ENCODE measurements around the gene FIG4. TPM values are rescaled to one million over a fixed set of nuclear protein-coding genes. Genes with fewer than 3 reads are reported as not detected.

FIG4 gene
- total and polyA plus RNA-seq, 8 donors, result 4.0 to 10.8 (median 6.1) TPM

DNA sequence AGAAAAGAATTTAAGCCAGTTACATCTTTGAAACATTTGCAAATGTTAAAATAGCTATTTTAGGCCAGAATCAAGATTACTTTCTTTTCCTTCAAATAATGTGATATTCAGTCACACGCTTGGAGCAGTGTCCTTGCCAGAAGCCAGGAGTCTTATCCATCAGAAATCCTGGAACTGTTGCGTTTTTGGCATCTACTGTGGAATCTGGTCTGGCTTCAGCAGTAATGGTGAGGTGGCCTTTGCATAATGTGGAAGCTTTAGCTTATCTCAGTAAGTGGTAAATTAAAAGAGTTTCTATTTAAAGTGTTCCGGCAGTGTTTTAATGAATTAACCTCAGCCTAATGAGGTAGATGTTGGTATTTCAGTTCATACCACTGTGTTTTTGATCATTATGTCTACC, 97.6 kb downstream of the FIG4 start:
- Histone ChIP-seq H3K4me1 (peaks cover 0 to 7% (median 3%) of the 10 kb centered on the region in 3 donors), H3K9me3 (no peaks in the 10 kb centered on the region), H3K36me3 (no peaks in the 10 kb centered on the region), H3K4me3 (no peak overlapping the region), H3K27ac (no peak overlapping the region), H3K27me3 (no peaks in the 10 kb centered on the region)
- no peak for ATAC-seq
- DNase-seq, result no peak
- intact Hi-C loops (cut with DNase I), result no loop called here
- TF ChIP-seq CTCF (IDR thresholded peaks at IDR 0.05), result no peak
- 64 to 76% methylated on average over 3 of the region's 3 CpGs for WGBS, 2 donors
- FAIRE-seq, result no peak

GRCh38 chr6:109790131-109790530, 99.0 kb downstream of the FIG4 start:
- TF ChIP-seq CTCF (IDR thresholded peaks at IDR 0.05), result no peak
- intact Hi-C loops (cut with DNase I), result no loop called here
- WGBS, 2 donors, result 18 to 23% methylated on average over 1 of the region's 1 CpG
- ATAC-seq, result peak in 1 of 4 donors; percentile 47
- no peak for FAIRE-seq
- no peak overlapping the region for H3K4me3 ChIP-seq
- no peak for DNase-seq
- peaks cover 0 to 9% (median 3%) of the 10 kb centered on the region in 3 donors for H3K4me1 ChIP-seq
- no peak overlapping the region for H3K27ac ChIP-seq
- H3K27me3 ChIP-seq, result no peaks in the 10 kb centered on the region
- no peaks in the 10 kb centered on the region for H3K36me3 ChIP-seq
- no peaks in the 10 kb centered on the region for H3K9me3 ChIP-seq

DNA sequence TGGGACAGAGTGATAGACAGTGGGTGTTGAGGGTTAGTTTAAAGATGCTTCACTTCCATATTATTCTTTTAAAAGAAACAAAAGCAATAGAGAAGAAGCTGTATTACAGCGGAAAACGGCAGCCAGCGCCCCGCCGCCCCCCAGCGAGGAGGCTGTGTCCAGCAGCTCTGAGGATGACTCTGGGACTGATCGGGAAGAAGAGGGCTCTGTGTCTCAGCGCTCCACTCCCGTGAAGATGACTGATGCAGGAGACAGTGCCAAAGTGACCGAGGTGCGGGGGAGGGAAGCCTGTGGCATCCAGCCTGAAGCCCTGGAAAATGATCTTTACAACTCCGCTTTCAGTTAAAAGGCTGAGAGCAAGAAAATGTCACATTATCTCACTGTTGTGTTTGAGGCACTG, 100.2 kb downstream of the FIG4 start:
- peaks cover 0 to 9% (median 3%) of the 10 kb centered on the region in 3 donors for H3K4me1 ChIP-seq
- ATAC-seq (no peak), DNase-seq (no peak), FAIRE-seq (no peak)
- intact Hi-C loops (cut with DNase I), result no loop called here
- H3K36me3 ChIP-seq, result no peaks in the 10 kb centered on the region
- no peak overlapping the region for H3K27ac ChIP-seq
- no peak overlapping the region for H3K4me3 ChIP-seq
- 83 to 85% methylated on average over 12 of the region's 12 CpGs for WGBS, 2 donors
- no peak for TF ChIP-seq CTCF (IDR thresholded peaks at IDR 0.05)
- H3K27me3 ChIP-seq, result no peaks in the 10 kb centered on the region
- no peaks in the 10 kb centered on the region for H3K9me3 ChIP-seq

DNA sequence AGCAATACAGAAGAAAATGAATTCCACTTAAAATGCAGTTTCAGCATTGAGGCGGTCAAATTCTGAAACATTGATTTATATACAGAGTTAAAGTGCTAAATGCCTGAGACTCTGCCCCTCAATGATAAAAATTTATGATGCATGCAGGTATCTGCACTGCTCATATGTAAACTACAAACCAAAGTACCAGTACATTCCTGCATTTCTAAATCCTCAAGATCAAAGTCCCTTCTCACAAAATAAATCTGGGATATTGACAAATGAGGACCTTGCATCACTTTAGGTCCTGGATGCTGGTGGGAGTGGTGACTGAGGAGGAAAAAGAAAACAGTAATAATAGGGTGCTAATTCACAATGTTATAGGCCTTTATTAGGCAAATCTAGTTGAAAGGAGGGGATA, 101.9 kb downstream of the FIG4 start:
- no peak for ATAC-seq
- H3K27me3 ChIP-seq, result no peaks in the 10 kb centered on the region
- no peaks in the 10 kb centered on the region for H3K36me3 ChIP-seq
- no peak for FAIRE-seq
- DNase-seq, result no peak
- no peak overlapping the region for H3K27ac ChIP-seq
- no peak for TF ChIP-seq CTCF (IDR thresholded peaks at IDR 0.05)
- intact Hi-C loops (cut with DNase I), result no loop called here
- WGBS, 2 donors, result 96 to 97% methylated on average over 1 of the region's 1 CpG
- no peak overlapping the region for H3K4me3 ChIP-seq
- no peaks in the 10 kb centered on the region for H3K9me3 ChIP-seq
- H3K4me1 ChIP-seq, result peaks cover 0 to 9% (median 3%) of the 10 kb centered on the region in 3 donors

- Histone ChIP-seq H3K4me1 (peaks cover 0 to 9% (median 3%) of the 10 kb centered on the region in 3 donors), H3K9me3 (no peaks in the 10 kb centered on the region), H3K27me3 (no peaks in the 10 kb centered on the region), H3K36me3 (no peaks in the 10 kb centered on the region), H3K4me3 (no peak overlapping the region), H3K27ac (peak overlapping the region in 2 of 4 donors; percentile 18 to 31)
- intact Hi-C loops (cut with DNase I), result no loop called here
- FAIRE-seq, result no peak
- ATAC-seq, result peak in 3 of 4 donors; percentile 85 to 92 (median 91)
- DNase-seq, result peak in 2 of 6 donors; percentile 18 to 29
- no peak for TF ChIP-seq CTCF (IDR thresholded peaks at IDR 0.05)
- 40 to 43% methylated on average over 1 of the region's 1 CpG for WGBS, 2 donors
These were observed 102.7 kb downstream of the FIG4 start for GRCh38 chr6:109793792-109794191.
